ENCODE data around the gene EID3.

EID3 gene

DNA sequence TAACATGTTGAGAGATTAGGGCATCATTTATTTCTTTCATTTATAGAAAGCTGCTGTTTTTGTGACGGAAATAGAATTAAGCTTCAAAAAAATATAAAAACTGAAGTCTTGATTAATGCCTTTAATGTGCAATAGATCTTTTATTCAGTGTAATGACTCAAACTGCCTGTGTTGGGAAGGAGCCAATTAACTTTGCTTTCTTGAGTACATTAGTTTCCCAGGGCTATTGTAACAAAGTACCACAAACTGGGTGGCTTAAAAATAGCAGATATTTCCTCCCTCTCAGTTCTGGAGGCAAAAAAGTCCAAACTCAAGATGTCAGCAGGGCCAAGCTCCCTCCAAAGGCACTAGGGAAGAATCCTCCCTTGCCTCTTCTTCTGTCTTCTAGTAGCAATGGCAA lies 36.6 kb downstream of the EID3 start:
- Histone ChIP-seq H3K4me3 (ENCODE audit: low read length) (no peak overlapping the region), H3K79me2 (ENCODE audit: low read length) (peaks cover 3% of the 10 kb centered on the region; the same call in 1 of the 2 replicates), H3K27ac (ENCODE audit: low read length) (no peak overlapping the region), H3K27me3 (ENCODE audit: low read depth, low read length) (no peaks in the 10 kb centered on the region), H3K9ac (ENCODE audit: low read length) (no peak overlapping the region), H2AFZ (ENCODE audit: low read depth, low read length) (no peak overlapping the region), H3K9me3 (ENCODE audit: insufficient read depth, low read length) (no peaks in the 10 kb centered on the region), H4K20me1 (ENCODE audit: insufficient read depth, low read length) (no peaks in the 10 kb centered on the region), H3K36me3 (replicated peaks; ENCODE audit: low read depth, low read length) (peaks cover 55% of the 10 kb centered on the region), H3K4me1 (ENCODE audit: low read length) (no peaks in the 10 kb centered on the region), H3K4me2 (ENCODE audit: low read length) (no peak overlapping the region)
- TF ChIP-seq EZH2phosphoT487 (IDR thresholded peaks at IDR 0.05; ENCODE audit: low read depth), result no peak
- TF ChIP-seq, protein P1, sequence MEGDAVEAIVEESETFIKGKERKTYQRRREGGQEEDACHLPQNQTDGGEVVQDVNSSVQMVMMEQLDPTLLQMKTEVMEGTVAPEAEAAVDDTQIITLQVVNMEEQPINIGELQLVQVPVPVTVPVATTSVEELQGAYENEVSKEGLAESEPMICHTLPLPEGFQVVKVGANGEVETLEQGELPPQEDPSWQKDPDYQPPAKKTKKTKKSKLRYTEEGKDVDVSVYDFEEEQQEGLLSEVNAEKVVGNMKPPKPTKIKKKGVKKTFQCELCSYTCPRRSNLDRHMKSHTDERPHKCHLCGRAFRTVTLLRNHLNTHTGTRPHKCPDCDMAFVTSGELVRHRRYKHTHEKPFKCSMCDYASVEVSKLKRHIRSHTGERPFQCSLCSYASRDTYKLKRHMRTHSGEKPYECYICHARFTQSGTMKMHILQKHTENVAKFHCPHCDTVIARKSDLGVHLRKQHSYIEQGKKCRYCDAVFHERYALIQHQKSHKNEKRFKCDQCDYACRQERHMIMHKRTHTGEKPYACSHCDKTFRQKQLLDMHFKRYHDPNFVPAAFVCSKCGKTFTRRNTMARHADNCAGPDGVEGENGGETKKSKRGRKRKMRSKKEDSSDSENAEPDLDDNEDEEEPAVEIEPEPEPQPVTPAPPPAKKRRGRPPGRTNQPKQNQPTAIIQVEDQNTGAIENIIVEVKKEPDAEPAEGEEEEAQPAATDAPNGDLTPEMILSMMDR (IDR thresholded peaks at IDR 0.05; ENCODE audit: low read depth, low read length), result no peak

- no peak for TF ChIP-seq EZH2phosphoT487 (IDR thresholded peaks at IDR 0.05; ENCODE audit: low read depth)
- TF ChIP-seq, protein P1 (IDR thresholded peaks at IDR 0.05; ENCODE audit: low read depth, low read length), result no peak
- Histone ChIP-seq H3K9ac (ENCODE audit: low read length) (no peak overlapping the region), H4K20me1 (ENCODE audit: insufficient read depth, low read length) (no peaks in the 10 kb centered on the region), H3K27ac (ENCODE audit: low read length) (no peak overlapping the region), H2AFZ (ENCODE audit: low read depth, low read length) (no peak overlapping the region), H3K9me3 (ENCODE audit: insufficient read depth, low read length) (no peaks in the 10 kb centered on the region), H3K4me3 (ENCODE audit: low read length) (no peak overlapping the region), H3K4me1 (ENCODE audit: low read length) (no peaks in the 10 kb centered on the region), H3K36me3 (replicated peaks; ENCODE audit: low read depth, low read length) (peaks cover 50% of the 10 kb centered on the region), H3K4me2 (ENCODE audit: low read length) (no peak overlapping the region), H3K79me2 (ENCODE audit: low read length) (peaks cover 3% of the 10 kb centered on the region; the same call in 1 of the 2 replicates), H3K27me3 (ENCODE audit: low read depth, low read length) (no peaks in the 10 kb centered on the region)
Measured at GRCh38 chr12:104340925-104341611, 37.5 kb downstream of the EID3 start.

DNA sequence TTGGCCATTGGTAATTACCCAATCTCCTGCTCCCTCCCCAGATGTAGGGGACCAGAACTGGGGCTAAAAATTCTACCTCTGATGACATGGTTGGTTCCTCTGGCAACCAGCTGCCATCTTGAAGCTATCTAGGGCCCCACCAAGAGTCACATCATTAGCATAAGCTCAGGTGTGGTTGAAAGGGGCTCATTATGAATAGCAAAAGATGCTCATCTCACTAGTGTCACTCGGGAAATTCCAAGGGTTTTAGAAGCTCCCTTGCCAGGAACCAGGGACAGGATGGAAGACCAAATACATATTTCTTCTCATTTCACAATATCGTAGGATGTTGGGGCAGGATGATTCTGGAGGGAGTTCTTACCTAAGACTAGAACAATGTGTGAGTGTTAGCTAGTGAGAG lies 38.6 kb downstream of the EID3 start:
- TF ChIP-seq EZH2phosphoT487 (IDR thresholded peaks at IDR 0.05; ENCODE audit: low read depth), result no peak
- TF ChIP-seq, protein P1 (IDR thresholded peaks at IDR 0.05; ENCODE audit: low read depth, low read length), result no peak
- no peak overlapping the region for H2AFZ ChIP-seq (ENCODE audit: low read depth, low read length)
- no peak overlapping the region for H3K27ac ChIP-seq (ENCODE audit: low read length)
- H3K4me1 ChIP-seq (ENCODE audit: low read length), result no peaks in the 10 kb centered on the region
- no peaks in the 10 kb centered on the region for H3K27me3 ChIP-seq (ENCODE audit: low read depth, low read length)
- no peaks in the 10 kb centered on the region for H3K9me3 ChIP-seq (ENCODE audit: insufficient read depth, low read length)
- no peak overlapping the region for H3K4me2 ChIP-seq (ENCODE audit: low read length)
- no peaks in the 10 kb centered on the region for H4K20me1 ChIP-seq (ENCODE audit: insufficient read depth, low read length)
- H3K9ac ChIP-seq (ENCODE audit: low read length), result no peak overlapping the region
- peaks cover 45% of the 10 kb centered on the region for H3K36me3 ChIP-seq (replicated peaks; ENCODE audit: low read depth, low read length)
- peaks cover 3% of the 10 kb centered on the region; the same call in 1 of the 2 replicates for H3K79me2 ChIP-seq (ENCODE audit: low read length)
- no peak overlapping the region for H3K4me3 ChIP-seq (ENCODE audit: low read length)

- no peaks in the 10 kb centered on the region for H4K20me1 ChIP-seq (ENCODE audit: insufficient read depth, low read length)
- no peak overlapping the region for H2AFZ ChIP-seq (ENCODE audit: low read depth, low read length)
- H3K4me3 ChIP-seq (ENCODE audit: low read length), result no peak overlapping the region
- no peaks in the 10 kb centered on the region for H3K27me3 ChIP-seq (ENCODE audit: low read depth, low read length)
- H3K9me3 ChIP-seq (ENCODE audit: insufficient read depth, low read length), result no peaks in the 10 kb centered on the region
- H3K4me1 ChIP-seq (ENCODE audit: low read length), result no peaks in the 10 kb centered on the region
- TF ChIP-seq EZH2phosphoT487 (IDR thresholded peaks at IDR 0.05; ENCODE audit: low read depth), result no peak
- TF ChIP-seq, protein P1 (IDR thresholded peaks at IDR 0.05; ENCODE audit: low read depth, low read length), result no peak
- peaks cover 3% of the 10 kb centered on the region; the same call in 1 of the 2 replicates for H3K79me2 ChIP-seq (ENCODE audit: low read length)
- H3K27ac ChIP-seq (ENCODE audit: low read length), result no peak overlapping the region
- H3K9ac ChIP-seq (ENCODE audit: low read length), result no peak overlapping the region
- H3K4me2 ChIP-seq (ENCODE audit: low read length), result no peak overlapping the region
- H3K36me3 ChIP-seq (replicated peaks; ENCODE audit: low read depth, low read length), result peaks cover 47% of the 10 kb centered on the region
Measured at GRCh38 chr12:104342635-104343249, 39.2 kb downstream of the EID3 start.
